ENCODE results near the gene KRTAP2-1.
"Not testable (repeated sequence)": the region's sequence is repeated elsewhere in the genome, so short reads cannot be mapped to it uniquely, and the experiment has no call there.

Gene KRTAP2-1

DNA sequence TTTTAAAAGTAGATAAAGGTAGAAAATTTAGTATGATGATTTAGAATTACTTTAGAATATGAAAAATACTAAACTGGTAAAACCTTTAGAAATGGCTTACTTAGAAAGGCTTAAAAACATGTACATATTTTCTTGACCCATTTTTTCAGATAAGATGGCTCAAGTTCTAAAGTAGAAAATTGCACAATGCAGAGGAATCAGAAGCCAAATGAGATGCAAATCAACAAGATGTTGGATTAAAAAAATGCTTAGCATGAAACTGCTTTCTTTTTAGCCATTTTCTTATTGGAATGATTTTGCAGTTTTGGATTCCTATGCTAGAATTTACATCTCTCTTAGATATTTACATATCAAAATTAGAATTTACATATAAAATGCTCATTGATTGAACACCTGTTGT is 36.7 kb downstream of the KRTAP2-1 start:
- no peak for DNase-seq

DNA sequence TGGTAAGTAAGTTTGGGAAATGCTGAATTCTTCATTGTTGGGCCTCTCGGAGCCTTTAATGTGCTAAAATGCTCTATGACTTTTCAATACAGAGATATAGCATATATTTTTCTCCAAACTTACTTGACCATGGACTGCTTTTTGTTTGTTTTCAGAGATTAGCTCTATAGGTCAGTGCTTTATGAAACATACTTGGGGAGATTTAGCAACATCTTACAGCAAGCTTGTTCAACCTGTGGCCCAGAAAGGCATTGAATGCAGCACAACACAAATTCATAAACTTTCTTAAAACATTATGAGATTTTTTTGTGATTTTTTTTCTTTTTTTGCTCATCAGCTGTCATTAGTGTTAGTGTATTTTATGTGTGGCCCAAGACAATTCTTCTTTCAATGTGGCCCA is 37.2 kb downstream of the KRTAP2-1 start:
- DNase-seq: no peak

DNA sequence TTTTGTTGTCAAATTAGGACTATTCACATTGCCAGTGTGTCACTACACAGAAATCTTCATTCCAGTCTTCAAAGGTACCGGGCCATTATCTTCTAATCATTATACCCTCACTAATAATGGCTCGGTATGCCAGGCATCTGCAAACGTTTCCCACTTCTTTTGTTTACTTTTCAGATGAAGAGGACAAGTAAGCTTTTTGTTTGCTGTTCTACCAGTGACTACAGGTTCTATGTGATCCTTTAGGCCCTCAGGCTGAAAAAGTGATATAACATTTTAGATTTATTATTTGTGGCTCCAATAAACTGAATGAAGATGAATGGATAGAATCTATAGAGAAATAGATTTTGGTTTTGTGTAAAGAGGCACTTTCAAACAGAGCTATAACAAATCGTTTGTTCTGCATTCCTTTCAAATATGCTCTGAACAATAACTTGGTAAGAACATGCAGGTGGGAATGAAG is 37.8 kb downstream of the KRTAP2-1 start:
- DNase-seq: no peak

- DNase-seq: no peak
These were observed 38.3 kb downstream of the KRTAP2-1 start, which contains the start of gene KRTAP3-1 for GRCh38 chr17:41008811-41009210. Gene KRTAP3-1, minus strand, starts transcription at chr17:41009128. Its CDS starts 54 bp downstream, at chr17:41009074.

GRCh38 chr17:41004397-41004796 is 42.7 kb downstream of the KRTAP2-1 start:
- DNase-seq: no peak

DNA sequence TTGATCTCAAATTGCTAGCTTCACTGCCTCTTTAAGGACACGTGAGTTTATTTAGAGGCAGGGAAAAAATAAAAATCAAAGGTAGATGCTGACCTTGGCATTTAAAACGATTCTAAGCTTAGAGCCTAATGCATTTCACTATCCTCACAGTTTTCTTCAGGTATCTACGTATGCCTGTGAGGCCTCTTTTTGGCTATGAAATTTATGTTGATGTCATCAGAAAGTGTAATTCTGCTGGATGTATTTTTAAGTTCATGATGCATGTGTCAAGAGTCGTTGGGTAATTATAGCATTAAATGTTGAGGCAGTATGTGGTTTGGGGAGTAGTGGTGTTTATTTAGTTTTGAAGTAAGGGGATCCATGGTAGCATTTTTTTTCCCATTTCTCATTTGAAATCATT is 43.2 kb downstream of the KRTAP2-1 start:
- no peak for DNase-seq

DNA sequence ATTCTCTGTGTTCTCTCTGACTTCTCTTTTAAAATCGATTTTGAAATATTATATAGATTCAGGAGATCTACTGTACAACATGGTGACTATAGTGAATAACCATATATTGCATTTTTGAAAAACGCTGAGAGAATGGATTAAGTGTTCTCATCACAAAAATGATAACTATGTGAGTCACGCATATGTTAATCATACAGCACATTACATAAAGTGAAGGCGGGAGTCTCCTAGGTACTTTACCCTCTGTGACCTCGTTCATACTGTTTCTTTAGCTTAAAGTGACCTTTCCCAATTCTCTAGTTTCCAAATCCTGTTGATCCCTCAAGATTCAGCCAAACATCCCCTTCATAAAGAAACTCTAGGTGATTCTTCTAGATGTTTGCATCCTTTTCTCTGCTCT is 44.3 kb downstream of the KRTAP2-1 start:
- DNase-seq: no peak

DNA sequence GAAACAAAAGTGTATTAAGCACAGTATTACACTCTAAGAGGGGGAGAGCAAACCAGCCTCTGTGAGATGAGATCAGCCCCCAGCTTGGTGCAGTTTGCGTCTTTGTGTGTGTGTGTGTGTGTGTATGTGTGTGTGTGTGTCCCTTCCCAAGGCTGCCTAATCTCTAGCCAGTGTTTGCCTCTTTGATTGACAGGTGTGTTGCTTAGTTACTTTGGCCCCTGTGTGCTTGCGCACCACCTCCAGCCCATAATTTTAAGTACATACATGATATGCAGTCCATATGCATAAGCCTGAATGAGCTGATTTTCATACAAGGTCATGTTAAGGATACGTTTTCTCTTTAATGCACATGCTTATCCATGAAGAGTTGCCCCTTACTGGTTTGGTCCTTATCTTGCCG is 45.3 kb downstream of the KRTAP2-1 start:
- no peak for DNase-seq

- not testable (repeated sequence) for DNase-seq
These were observed 47.6 kb downstream of the KRTAP2-1 start, which contains the start of gene KRTAP3-2 for GRCh38 chr17:40999563-40999962. Gene KRTAP3-2, minus strand, starts transcription at chr17:40999906. Its CDS starts 53 bp downstream, at chr17:40999853.

GRCh38 chr17:40997361-40997760 is 49.8 kb downstream of the KRTAP2-1 start:
- DNase-seq: no peak

DNA sequence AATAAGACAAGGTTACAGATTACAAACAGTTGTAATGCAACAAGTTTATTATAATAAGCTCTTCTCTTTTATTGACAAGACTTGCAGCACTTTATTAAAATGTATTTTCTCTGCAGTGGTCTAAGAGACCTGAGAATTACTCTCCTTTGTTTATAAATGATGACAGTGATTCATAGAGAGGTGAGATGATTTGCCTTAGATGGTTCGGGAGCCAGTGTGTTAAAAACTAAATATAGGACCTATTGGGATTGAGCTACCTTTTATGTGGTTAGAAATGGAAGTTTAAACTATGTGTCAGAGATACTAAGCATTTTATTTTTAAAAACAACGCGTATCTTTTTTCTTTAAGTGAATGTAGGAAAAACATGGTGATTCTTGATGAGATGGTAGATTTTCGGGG is 50.3 kb downstream of the KRTAP2-1 start:
- DNase-seq: no peak
